A549 (cell line): ENCODE measurements around the gene DNM3.

Source experiments
- CTCF ChIP-seq: fragments of >200 bp; sonication (Bioruptor Twin); formaldehyde crosslinking; IDR thresholded peaks from 3 replicates; pipeline ENCODE4 v1.5.1; 2016
- HOXA7 ChIP-seq: fragments of 250-450 bp; sonication (Bioruptor Pico); IDR thresholded peaks from 2 replicates; pipeline ENCODE4 v1.5.0; 2020; ENCODE audit warnings: mild to moderate bottlenecking, moderate library complexity
- JUN ChIP-seq, 2 experiments: fragments of >200 bp; sonication (Bioruptor Twin); formaldehyde crosslinking; IDR thresholded peaks; 2 replicates in 1 of 2; 3 replicates in 1 of 2; pipeline ENCODE4 v1.6.1; 2016 to 2017
- JUNB ChIP-seq: fragments of >200 bp; sonication (Bioruptor Twin); formaldehyde crosslinking; IDR thresholded peaks from 2 replicates; pipeline ENCODE4 v1.6.1; 2016
- MYC ChIP-seq: IDR thresholded peaks from 2 replicates; pipeline ENCODE4 v1.6.1; 2012; ENCODE audit warnings: mild to moderate bottlenecking, inconsistent platforms, low read length, improper control_type of control experiment, borderline replicate concordance
- POLR2A ChIP-seq: IDR thresholded peaks from 2 replicates; pipeline ENCODE4 v1.6.1; 2012; ENCODE audit warnings: mild to moderate bottlenecking, low read length
- RFX5 ChIP-seq: fragments of 450-650 bp; IDR thresholded peaks from 2 replicates; pipeline ENCODE4 v1.7.1; 2014; ENCODE audit warnings: antibody characterized with exemption, mild to moderate bottlenecking, moderate library complexity
- RNF2 ChIP-seq: fragments of 200-600 bp; sonication (generic); IDR thresholded peaks from 2 replicates; pipeline ENCODE4 v1.6.1; 2016; ENCODE audit warnings: low read depth, mild to moderate bottlenecking, antibody characterized with exemption, moderate library complexity, borderline replicate concordance
- SMC3 ChIP-seq: fragments of >200 bp; sonication (Bioruptor Twin); formaldehyde crosslinking; IDR thresholded peaks from 3 replicates; pipeline ENCODE4 v1.6.1; 2018; ENCODE audit warnings: inconsistent platforms
- TF ChIP-seq, protein P1 (sequence below): IDR thresholded peaks from 2 replicates; pipeline ENCODE4 v1.6.1; 2012
- TF ChIP-seq, protein P2 (sequence below): IDR thresholded peaks from 2 replicates; pipeline ENCODE4 v1.6.1; 2012

GRCh38 chr1:171798765-171799164 lies 42.5 kb upstream of the DNM3 start:
- TF ChIP-seq RFX5 (no peak), POLR2A (no peak), CTCF (no peak), SMC3 (no peak), MYC (no peak), JUN (IDR thresholded peaks at IDR 0.05) (no peak), RNF2 (no peak), HOXA7 (CRISPR knock-in tag) (no peak), JUNB (no peak)
- TF ChIP-seq, protein P1, sequence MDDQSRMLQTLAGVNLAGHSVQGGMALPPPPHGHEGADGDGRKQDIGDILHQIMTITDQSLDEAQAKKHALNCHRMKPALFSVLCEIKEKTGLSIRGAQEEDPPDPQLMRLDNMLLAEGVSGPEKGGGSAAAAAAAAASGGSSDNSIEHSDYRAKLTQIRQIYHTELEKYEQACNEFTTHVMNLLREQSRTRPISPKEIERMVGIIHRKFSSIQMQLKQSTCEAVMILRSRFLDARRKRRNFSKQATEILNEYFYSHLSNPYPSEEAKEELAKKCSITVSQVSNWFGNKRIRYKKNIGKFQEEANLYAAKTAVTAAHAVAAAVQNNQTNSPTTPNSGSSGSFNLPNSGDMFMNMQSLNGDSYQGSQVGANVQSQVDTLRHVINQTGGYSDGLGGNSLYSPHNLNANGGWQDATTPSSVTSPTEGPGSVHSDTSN, result no peak
- TF ChIP-seq, protein P2, sequence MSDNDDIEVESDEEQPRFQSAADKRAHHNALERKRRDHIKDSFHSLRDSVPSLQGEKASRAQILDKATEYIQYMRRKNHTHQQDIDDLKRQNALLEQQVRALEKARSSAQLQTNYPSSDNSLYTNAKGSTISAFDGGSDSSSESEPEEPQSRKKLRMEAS, result no peak
